Left ventricle myocardium inferior (tissue), 1 donor: ENCODE results near the gene GINM1. TPM values are rescaled to one million over a fixed set of nuclear protein-coding genes. Genes with fewer than 3 reads are reported as not detected.
A peak's percentile ranks its signal among the peaks of the same experiment; 100 is the strongest.

ENCODE experiments used
- DNase-seq: peaks from one replicate; pipeline ENCODE4 v3.0.0-alpha.2; 2020
- H3K27ac ChIP-seq: fragments of 200-600 bp; replicated peaks from 2 replicates; pipeline ENCODE4 v1.8.0; 2021
- H3K27me3 ChIP-seq: fragments of 200-600 bp; 2 replicates; pipeline ENCODE4 v1.8.0; 2021; ENCODE audit warnings: low read depth
- H3K36me3 ChIP-seq: fragments of 200-600 bp; 2 replicates; pipeline ENCODE4 v1.8.0; 2021
- H3K4me1 ChIP-seq: fragments of 200-600 bp; 2 replicates; pipeline ENCODE4 v1.8.0; 2021
- H3K4me3 ChIP-seq: fragments of 200-600 bp; 2 replicates; pipeline ENCODE4 v1.8.0; 2021; ENCODE audit warnings: mild to moderate bottlenecking, moderate library complexity
- H3K9me3 ChIP-seq: fragments of 200-600 bp; replicated peaks from 2 replicates; pipeline ENCODE4 v1.8.0; 2021
- intact Hi-C: fragments of 100-400 bp; cut with micrococcal nuclease; formaldehyde crosslinking; loops from one replicate; pipeline ENCODE4 v1.11.0; 2022
- total RNA-seq: library from RNA; stranded (reverse); fragmentation: NEBNext Ultra II Directional; extraction: Animal tissue kit (Norgen Biotek cat#: 25700); gene quantifications from one replicate; pipeline ENCODE4 v1.2.1, GENCODE V29; 2021
- TF ChIP-seq, protein P1 (sequence below): fragments of 200-600 bp; IDR thresholded peaks from 2 replicates; pipeline ENCODE4 v1.8.0; 2021; ENCODE audit warnings: antibody characterized with exemption, mild to moderate bottlenecking, borderline replicate concordance
- donor health status: DM: no; HTN: yes; CAD: no; lungs with severe emphysema.

The GINM1 gene
- total RNA-seq, 1 donor from 2014 or later, result 52.0 TPM

DNA sequence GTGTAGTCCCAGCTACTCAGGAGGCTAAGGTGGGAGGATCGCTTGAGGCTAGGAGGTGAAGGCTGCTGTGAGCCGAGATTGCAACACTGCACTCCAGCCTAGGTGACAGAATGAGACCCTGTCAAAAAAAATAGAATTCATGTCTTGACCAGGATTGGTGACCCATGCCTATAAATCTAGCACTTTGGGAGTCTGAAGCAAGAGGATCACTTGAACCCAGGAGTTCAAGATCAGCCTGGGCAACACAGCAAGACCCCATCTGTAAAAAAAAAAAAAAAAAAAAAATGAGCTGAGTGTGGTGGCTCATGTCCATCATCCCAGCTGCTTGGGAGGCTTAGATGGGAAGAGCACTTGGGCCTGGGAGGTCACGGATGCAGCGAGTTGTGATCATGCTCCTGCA lies 34.3 kb downstream of the GINM1 start:
- TF ChIP-seq, protein P1, sequence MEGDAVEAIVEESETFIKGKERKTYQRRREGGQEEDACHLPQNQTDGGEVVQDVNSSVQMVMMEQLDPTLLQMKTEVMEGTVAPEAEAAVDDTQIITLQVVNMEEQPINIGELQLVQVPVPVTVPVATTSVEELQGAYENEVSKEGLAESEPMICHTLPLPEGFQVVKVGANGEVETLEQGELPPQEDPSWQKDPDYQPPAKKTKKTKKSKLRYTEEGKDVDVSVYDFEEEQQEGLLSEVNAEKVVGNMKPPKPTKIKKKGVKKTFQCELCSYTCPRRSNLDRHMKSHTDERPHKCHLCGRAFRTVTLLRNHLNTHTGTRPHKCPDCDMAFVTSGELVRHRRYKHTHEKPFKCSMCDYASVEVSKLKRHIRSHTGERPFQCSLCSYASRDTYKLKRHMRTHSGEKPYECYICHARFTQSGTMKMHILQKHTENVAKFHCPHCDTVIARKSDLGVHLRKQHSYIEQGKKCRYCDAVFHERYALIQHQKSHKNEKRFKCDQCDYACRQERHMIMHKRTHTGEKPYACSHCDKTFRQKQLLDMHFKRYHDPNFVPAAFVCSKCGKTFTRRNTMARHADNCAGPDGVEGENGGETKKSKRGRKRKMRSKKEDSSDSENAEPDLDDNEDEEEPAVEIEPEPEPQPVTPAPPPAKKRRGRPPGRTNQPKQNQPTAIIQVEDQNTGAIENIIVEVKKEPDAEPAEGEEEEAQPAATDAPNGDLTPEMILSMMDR, result no peak
- DNase-seq, result no peak
- Histone ChIP-seq H3K27ac (no peak overlapping the region), H3K9me3 (no peaks in the 10 kb centered on the region), H3K4me1 (no peaks in the 10 kb centered on the region), H3K4me3 (no peak overlapping the region), H3K36me3 (peaks cover 78% of the 10 kb centered on the region), H3K27me3 (no peaks in the 10 kb centered on the region)
- intact Hi-C loops, result no loop called here

DNA sequence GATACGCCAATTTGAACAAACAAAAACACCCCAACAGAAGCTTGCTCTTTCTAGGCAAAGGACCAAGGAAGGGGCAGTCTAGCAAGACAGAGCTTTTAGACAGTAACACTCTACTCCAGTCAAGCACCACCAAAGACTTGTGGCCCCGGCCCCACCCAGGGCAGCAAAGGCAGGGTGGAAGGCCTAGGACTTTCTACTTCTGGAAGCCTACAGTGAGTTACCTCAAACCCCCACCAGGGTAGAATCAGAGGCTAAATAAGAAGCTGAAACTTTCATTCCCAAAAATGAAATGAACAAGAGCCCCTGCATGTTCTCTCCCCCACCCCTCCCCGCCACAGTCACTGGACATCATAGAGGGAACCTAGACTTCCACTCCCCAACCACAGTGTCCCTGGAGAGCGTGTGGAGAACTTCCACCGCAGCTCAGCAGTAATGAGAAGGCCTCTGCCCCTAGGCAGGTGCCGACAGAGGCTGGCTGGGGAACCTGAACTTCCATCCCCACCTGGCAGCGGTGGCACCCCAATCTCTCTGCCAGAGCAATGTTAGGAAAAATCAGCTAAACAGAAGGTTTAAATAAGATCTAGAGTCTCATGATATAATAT lies 42.3 kb downstream of the GINM1 start:
- intact Hi-C loops, result no loop called here
- peaks cover 5% of the 10 kb centered on the region for H3K9me3 ChIP-seq
- peaks cover 9% of the 10 kb centered on the region for H3K4me1 ChIP-seq
- peaks cover 13% of the 10 kb centered on the region for H3K36me3 ChIP-seq
- no peak for DNase-seq
- TF ChIP-seq, protein P1, result no peak
- H3K27me3 ChIP-seq, result no peaks in the 10 kb centered on the region
- no peak overlapping the region for H3K4me3 ChIP-seq
- H3K27ac ChIP-seq, result no peak overlapping the region

DNA sequence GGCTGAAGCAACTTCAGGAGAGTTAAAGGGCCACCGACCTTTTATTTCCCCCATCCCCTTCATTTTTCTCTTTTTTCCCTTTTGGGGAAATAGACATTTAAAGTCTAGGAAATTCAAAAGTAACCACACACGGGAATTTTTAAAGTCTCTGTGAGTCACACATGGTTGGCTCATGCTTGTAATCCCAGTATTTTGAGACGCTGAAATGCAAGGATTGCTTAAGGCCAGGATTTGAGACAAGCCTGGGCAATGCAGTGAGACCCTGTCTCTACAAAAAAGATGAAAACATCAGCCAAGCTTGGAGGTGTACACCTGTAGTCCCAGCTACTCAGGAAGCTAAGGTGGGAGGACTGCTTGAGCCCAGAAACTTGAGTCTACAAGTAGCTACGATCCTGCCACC lies 48.2 kb downstream of the GINM1 start:
- no peak for DNase-seq
- Histone ChIP-seq H3K36me3 (peaks cover 16% of the 10 kb centered on the region), H3K4me1 (peaks cover 37% of the 10 kb centered on the region), H3K27me3 (no peaks in the 10 kb centered on the region), H3K4me3 (no peak overlapping the region), H3K27ac (peak overlapping the region; percentile 50), H3K9me3 (peaks cover 10% of the 10 kb centered on the region)
- intact Hi-C loops, result no loop called here
- TF ChIP-seq, protein P1, result no peak

DNA sequence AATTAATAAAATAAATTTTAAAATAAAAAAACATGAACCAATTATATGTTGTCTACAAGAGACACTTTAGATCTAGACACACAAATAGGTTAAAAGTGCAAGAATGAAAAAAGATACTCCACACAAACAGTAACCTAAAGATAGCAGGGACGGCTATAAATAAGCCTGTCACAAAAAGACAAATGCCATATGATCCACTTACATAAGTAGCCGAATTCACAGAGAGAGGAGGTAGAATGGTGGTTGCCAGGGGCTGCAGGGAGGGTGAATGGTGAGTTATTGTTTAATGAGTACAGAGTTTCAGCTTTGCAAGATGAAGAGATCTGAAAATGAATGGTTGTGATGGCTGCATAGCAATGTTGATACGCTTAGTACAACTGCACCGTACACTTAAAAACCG lies 49.6 kb downstream of the GINM1 start:
- Histone ChIP-seq H3K27ac (peak overlapping the region; percentile 50), H3K4me1 (peaks cover 28% of the 10 kb centered on the region), H3K4me3 (no peak overlapping the region), H3K36me3 (peaks cover 30% of the 10 kb centered on the region), H3K27me3 (no peaks in the 10 kb centered on the region), H3K9me3 (peaks cover 10% of the 10 kb centered on the region)
- TF ChIP-seq, protein P1, result no peak
- no peak for DNase-seq
- intact Hi-C loops, result no loop called here

DNA sequence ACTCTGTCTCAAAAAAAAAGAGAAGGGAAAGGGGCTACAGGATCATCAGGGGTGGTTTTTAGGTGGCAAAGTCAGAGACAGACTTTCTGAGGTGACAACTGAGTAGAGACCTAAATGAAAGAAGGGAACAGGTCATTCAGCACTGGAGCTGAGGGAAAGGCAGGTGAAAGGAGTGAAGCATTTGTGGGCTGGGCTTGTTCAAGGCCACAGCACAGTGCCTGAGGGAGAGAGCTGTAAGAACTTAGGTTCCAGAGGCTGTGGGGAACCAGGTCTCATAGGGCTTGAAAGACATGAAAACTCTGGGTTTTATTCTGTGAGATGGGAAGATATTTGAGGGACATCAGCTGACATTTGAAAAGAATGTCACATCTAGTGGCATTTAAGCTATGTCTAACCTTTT lies 61.5 kb downstream of the GINM1 start:
- Histone ChIP-seq H3K27me3 (no peaks in the 10 kb centered on the region), H3K9me3 (no peaks in the 10 kb centered on the region), H3K4me1 (no peaks in the 10 kb centered on the region), H3K27ac (no peak overlapping the region), H3K36me3 (peaks cover 62% of the 10 kb centered on the region), H3K4me3 (no peak overlapping the region)
- intact Hi-C loops, result no loop called here
- DNase-seq, result no peak
- TF ChIP-seq, protein P1, result no peak
